ENCODE results near the gene GNAO1. TPM values are rescaled to one million over a fixed set of nuclear protein-coding genes. Genes with fewer than 3 reads are reported as not detected.

GNAO1 gene
- total and polyA plus RNA-seq, 7 donors: 0.35 to 1.9 (median 0.60) TPM

DNA sequence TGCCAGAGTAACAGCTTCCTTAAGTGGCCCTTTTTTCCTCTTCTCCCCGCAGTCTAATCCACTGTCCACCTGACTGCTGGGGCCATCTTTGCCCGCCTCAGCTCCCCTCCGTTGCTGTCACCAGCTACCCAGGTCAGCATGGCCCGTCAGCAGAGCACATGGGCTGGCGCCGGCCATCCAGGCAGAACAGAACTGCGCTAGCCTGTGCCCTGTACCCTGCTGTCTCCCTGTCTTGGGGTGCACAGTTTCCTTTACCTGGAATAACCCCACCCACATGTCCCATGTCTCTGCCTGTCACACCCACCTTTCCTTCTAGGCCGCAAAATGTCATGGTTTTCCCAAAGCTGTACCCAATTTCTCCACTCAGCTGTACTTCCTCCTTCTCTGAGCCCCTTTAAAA, 55.7 kb downstream of the GNAO1 start:
- 96 to 97% (median 96%) methylated on average over 8 of the region's 8 CpGs for WGBS, 3 donors
- no peaks in the 10 kb centered on the region for H3K36me3 ChIP-seq (ENCODE audit: insufficient read depth in 1 of 2, low read depth in 1 of 2)
- peaks cover 5% of the 10 kb centered on the region for H3K4me1 ChIP-seq
- DNase-seq (no peak), ATAC-seq (no peak)
- no peaks in the 10 kb centered on the region for H3K27me3 ChIP-seq (ENCODE audit: insufficient read depth in 3 of 3, low read length in 2 of 3)
- no peak overlapping the region for H3K4me3 ChIP-seq
- H3K9me3 ChIP-seq: no peaks in the 10 kb centered on the region
- intact Hi-C loops (cut with DNase I): no loop called here
- no peak overlapping the region for H3K27ac ChIP-seq
- TF ChIP-seq, protein P1, sequence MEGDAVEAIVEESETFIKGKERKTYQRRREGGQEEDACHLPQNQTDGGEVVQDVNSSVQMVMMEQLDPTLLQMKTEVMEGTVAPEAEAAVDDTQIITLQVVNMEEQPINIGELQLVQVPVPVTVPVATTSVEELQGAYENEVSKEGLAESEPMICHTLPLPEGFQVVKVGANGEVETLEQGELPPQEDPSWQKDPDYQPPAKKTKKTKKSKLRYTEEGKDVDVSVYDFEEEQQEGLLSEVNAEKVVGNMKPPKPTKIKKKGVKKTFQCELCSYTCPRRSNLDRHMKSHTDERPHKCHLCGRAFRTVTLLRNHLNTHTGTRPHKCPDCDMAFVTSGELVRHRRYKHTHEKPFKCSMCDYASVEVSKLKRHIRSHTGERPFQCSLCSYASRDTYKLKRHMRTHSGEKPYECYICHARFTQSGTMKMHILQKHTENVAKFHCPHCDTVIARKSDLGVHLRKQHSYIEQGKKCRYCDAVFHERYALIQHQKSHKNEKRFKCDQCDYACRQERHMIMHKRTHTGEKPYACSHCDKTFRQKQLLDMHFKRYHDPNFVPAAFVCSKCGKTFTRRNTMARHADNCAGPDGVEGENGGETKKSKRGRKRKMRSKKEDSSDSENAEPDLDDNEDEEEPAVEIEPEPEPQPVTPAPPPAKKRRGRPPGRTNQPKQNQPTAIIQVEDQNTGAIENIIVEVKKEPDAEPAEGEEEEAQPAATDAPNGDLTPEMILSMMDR (IDR thresholded peaks at IDR 0.05): no peak

- Histone ChIP-seq H3K4me3 (no peak overlapping the region), H3K27ac (no peak overlapping the region), H3K36me3 (ENCODE audit: insufficient read depth in 1 of 2, low read depth in 1 of 2) (no peaks in the 10 kb centered on the region), H3K9me3 (no peaks in the 10 kb centered on the region), H3K27me3 (ENCODE audit: insufficient read depth in 3 of 3, low read length in 2 of 3) (no peaks in the 10 kb centered on the region), H3K4me1 (peaks cover 5% of the 10 kb centered on the region)
- DNase-seq (no peak), ATAC-seq (no peak)
- TF ChIP-seq, protein P1 (IDR thresholded peaks at IDR 0.05): no peak
- intact Hi-C loops (cut with DNase I): no loop called here
Measured at GRCh38 chr16:56247808-56248207, 56.5 kb downstream of the GNAO1 start.

DNA sequence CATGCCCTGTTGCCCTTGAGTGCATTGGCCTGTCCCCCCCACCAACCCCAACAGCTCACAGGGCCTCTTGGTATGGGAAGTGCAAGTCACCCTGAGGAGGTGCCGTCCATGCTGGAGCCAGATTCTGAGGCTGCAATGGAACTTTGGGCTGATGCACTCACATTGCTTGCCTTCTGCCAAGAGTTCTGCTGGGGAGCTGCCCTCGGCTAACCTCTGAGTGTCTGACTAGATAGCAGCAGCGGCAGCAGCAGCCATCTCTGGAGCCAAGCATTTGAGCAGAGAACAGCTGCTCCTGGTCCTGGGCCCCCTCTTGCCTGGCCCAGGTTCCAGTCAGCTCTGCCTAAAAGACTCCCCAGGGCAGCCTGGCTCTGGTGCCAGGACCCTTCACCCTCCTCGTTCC, 61.5 kb downstream of the GNAO1 start:
- Histone ChIP-seq H3K4me3 (no peak overlapping the region), H3K36me3 (ENCODE audit: insufficient read depth in 1 of 2, low read depth in 1 of 2) (no peaks in the 10 kb centered on the region), H3K27me3 (ENCODE audit: insufficient read depth in 3 of 3, low read length in 2 of 3) (no peaks in the 10 kb centered on the region), H3K9me3 (no peaks in the 10 kb centered on the region), H3K4me1 (no peaks in the 10 kb centered on the region), H3K27ac (no peak overlapping the region)
- DNase-seq: peak; percentile 34 to 67
- peak in 3 of 4 donors; percentile 37 to 64 (median 62) for ATAC-seq
- intact Hi-C loops (cut with DNase I): no loop called here
- TF ChIP-seq, protein P1 (IDR thresholded peaks at IDR 0.05): no peak
- 16 to 27% (median 22%) methylated on average over 4 of the region's 4 CpGs for WGBS, 3 donors

DNA sequence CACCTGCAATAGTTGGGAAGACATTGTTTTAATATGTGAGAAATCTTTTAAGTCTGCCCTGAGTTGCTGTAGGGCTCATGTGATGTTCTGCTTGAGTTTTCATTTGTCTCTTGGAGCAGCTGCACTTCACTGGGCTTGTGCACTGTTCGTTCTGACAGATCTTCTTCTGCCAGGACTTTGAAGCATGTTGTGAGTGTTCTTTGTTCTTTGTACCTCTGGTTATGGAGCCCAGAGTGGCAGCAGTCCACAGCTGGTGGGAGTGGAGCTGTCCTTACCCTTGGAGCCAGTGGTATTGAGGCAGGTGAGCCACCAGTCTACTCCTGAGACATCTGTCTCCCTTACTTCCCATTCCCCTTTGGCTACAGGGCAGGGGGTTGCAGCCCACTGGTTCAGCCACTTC, 64.6 kb downstream of the GNAO1 start:
- DNase-seq (no peak), ATAC-seq (no peak)
- TF ChIP-seq, protein P1 (IDR thresholded peaks at IDR 0.05): no peak
- H3K4me3 ChIP-seq: no peak overlapping the region
- intact Hi-C loops (cut with DNase I): no loop called here
- H3K27ac ChIP-seq: no peak overlapping the region
- H3K27me3 ChIP-seq (ENCODE audit: insufficient read depth in 3 of 3, low read length in 2 of 3): peaks cover 0 to 2% (median 0%) of the 10 kb centered on the region in 3 donors
- H3K4me1 ChIP-seq: no peaks in the 10 kb centered on the region
- WGBS, 3 donors: 40 to 66% (median 56%) methylated on average over 1 of the region's 1 CpG
- H3K9me3 ChIP-seq: no peaks in the 10 kb centered on the region
- H3K36me3 ChIP-seq (ENCODE audit: insufficient read depth in 1 of 2, low read depth in 1 of 2): no peaks in the 10 kb centered on the region

GRCh38 chr16:56257239-56257638, 66.0 kb downstream of the GNAO1 start:
- Histone ChIP-seq H3K27me3 (ENCODE audit: insufficient read depth in 3 of 3, low read length in 2 of 3) (peaks cover 0 to 2% (median 0%) of the 10 kb centered on the region in 3 donors), H3K4me1 (no peaks in the 10 kb centered on the region), H3K4me3 (no peak overlapping the region), H3K36me3 (ENCODE audit: insufficient read depth in 1 of 2, low read depth in 1 of 2) (no peaks in the 10 kb centered on the region), H3K9me3 (no peaks in the 10 kb centered on the region), H3K27ac (no peak overlapping the region)
- WGBS, 3 donors: 29 to 60% (median 38%) methylated on average over 6 of the region's 6 CpGs
- DNase-seq: peak in 1 of 2 donors; percentile 74
- TF ChIP-seq, protein P1 (IDR thresholded peaks at IDR 0.05): no peak
- ATAC-seq: peak in 1 of 4 donors; percentile 19
- intact Hi-C loops (cut with DNase I): no loop called here

Measured in psoas muscle (tissue), 8 donors.